Endodermal cell (in vitro differentiated cells): Measurements from ENCODE around the gene HSD17B7. TPM values are rescaled to one million over a fixed set of nuclear protein-coding genes. Genes with fewer than 3 reads are reported as not detected.
"Not testable (repeated sequence)": the region's sequence is repeated elsewhere in the genome, so short reads cannot be mapped to it uniquely, and the experiment has no call there.

Experiments
- DNase-seq: peaks from one replicate; pipeline ENCODE4 v3.0.0-alpha.2; 2017
- H3K27ac ChIP-seq: 2 replicates; pipeline ENCODE4 v1.5.1; 2013; ENCODE audit warnings: mild to moderate bottlenecking, low read depth, low read length, moderate library complexity
- H3K27me3 ChIP-seq: 2 replicates; pipeline ENCODE4 v1.6.1; 2013; ENCODE audit warnings: mild to moderate bottlenecking, low read length, moderate library complexity; ENCODE audit not compliant: insufficient read depth, control insufficient read depth, poor library complexity, severe bottlenecking
- H3K36me3 ChIP-seq: 2 replicates; pipeline ENCODE4 v1.7.0; 2013; ENCODE audit warnings: mild to moderate bottlenecking, low read length, moderate library complexity; ENCODE audit not compliant: control insufficient read depth, insufficient read depth
- H3K4me1 ChIP-seq: one replicate; pipeline ENCODE4 v1.7.0; 2013; ENCODE audit warnings: low read length; ENCODE audit not compliant: control insufficient read depth, insufficient read depth
- H3K4me3 ChIP-seq: 2 replicates; pipeline ENCODE4 v1.5.1; 2013; ENCODE audit warnings: mild to moderate bottlenecking, low read length, moderate library complexity
- H3K9ac ChIP-seq: 2 replicates; pipeline ENCODE4 v1.6.1; 2013; ENCODE audit warnings: mild to moderate bottlenecking, low read length, moderate library complexity; ENCODE audit not compliant: poor library complexity, severe bottlenecking; ENCODE audit errors: extremely low read depth
- H3K9me3 ChIP-seq: 2 replicates; pipeline ENCODE4 v1.6.1; 2013; ENCODE audit warnings: mild to moderate bottlenecking, low read length, moderate library complexity; ENCODE audit not compliant: control insufficient read depth
- H3K27ac Mint-ChIP-seq: 2 replicates; pipeline ENCODE4 v1.8.0; 2020; ENCODE audit warnings: mixed read lengths
- H3K27me3 Mint-ChIP-seq: 2 replicates; pipeline ENCODE4 v1.8.0; 2021; ENCODE audit warnings: mild to moderate bottlenecking, mixed read lengths; ENCODE audit not compliant: insufficient read depth
- H3K36me3 Mint-ChIP-seq: 2 replicates; pipeline ENCODE4 v1.8.0; 2020; ENCODE audit warnings: low read depth, mixed read lengths
- H3K4me1 Mint-ChIP-seq: 2 replicates; pipeline ENCODE4 v1.8.0; 2020; ENCODE audit warnings: mixed read lengths
- H3K4me3 Mint-ChIP-seq: 2 replicates; pipeline ENCODE4 v1.8.0; 2020; ENCODE audit warnings: mild to moderate bottlenecking, moderate library complexity, mixed read lengths
- H3K9me3 Mint-ChIP-seq: 2 replicates; pipeline ENCODE4 v1.8.0; 2020; ENCODE audit warnings: mild to moderate bottlenecking, mixed read lengths
- WGBS, 2 experiments: methylation state at CpG; one replicate each; pipeline versions ENCODE4 v1.1.5 to v1.1.7; 2013; ENCODE audit warnings: missing lambda C conversion rate in 2 of 2, mixed read lengths in 1 of 2; ENCODE audit not compliant: insufficient coverage in 1 of 2, insufficient read length in 1 of 2; 5-methylcytosine and 5-hydroxymethylcytosine counted together
- total RNA-seq, 2 donors: library from RNA; stranded (reverse); fragmentation: NEBNext Ultra II Directional in 1 of 2; extraction: Animal tissue kit (Norgen Biotek cat#: 25700) in 1 of 2; gene quantifications; 2 replicates in 1 of 2; 3 replicates in 1 of 2; pipeline ENCODE4 v1.2.1, GENCODE V29; 2021
- TF ChIP-seq, protein P1 (sequence below): fragments of 200-600 bp; sonication (generic); conservative IDR thresholded peaks from 2 replicates; pipeline ENCODE4 v1.5.0; 2021; ENCODE audit warnings: antibody characterized with exemption, mild to moderate bottlenecking

The HSD17B7 gene
- total RNA-seq, 2 donors from 2014 or later, result 30.0 to 33.2 TPM

DNA sequence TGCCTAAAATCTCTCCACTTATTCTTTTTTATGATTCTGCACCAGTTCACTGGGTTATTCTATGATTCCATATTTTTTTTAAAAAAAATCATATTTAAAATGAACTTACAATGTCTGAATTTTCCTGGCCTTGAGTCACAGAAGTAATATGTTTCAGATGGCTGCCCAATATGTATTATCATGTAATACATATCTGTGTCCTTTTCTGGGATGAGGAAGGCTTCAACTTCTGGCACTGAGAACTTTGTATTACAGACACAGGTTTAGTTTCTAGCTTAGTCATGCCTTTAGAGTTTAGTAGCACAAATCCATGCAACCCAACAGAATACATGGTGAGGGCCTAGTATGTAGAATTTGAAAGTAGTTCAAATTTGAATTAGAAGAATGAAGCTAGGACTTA is 7.8 kb upstream of the HSD17B7 start:
- Histone ChIP-seq H3K27me3 (no peaks in the 10 kb centered on the region), H3K9ac (no peak overlapping the region), H3K4me3 (no peak overlapping the region), H3K27ac (no peak overlapping the region), H3K36me3 (no peaks in the 10 kb centered on the region), H3K4me1 (no peaks in the 10 kb centered on the region), H3K9me3 (no peaks in the 10 kb centered on the region)
- TF ChIP-seq, protein P1, sequence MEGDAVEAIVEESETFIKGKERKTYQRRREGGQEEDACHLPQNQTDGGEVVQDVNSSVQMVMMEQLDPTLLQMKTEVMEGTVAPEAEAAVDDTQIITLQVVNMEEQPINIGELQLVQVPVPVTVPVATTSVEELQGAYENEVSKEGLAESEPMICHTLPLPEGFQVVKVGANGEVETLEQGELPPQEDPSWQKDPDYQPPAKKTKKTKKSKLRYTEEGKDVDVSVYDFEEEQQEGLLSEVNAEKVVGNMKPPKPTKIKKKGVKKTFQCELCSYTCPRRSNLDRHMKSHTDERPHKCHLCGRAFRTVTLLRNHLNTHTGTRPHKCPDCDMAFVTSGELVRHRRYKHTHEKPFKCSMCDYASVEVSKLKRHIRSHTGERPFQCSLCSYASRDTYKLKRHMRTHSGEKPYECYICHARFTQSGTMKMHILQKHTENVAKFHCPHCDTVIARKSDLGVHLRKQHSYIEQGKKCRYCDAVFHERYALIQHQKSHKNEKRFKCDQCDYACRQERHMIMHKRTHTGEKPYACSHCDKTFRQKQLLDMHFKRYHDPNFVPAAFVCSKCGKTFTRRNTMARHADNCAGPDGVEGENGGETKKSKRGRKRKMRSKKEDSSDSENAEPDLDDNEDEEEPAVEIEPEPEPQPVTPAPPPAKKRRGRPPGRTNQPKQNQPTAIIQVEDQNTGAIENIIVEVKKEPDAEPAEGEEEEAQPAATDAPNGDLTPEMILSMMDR, result no peak
- no peak for DNase-seq
- no peaks in the 10 kb centered on the region for H3K9me3 Mint-ChIP-seq
- H3K4me1 Mint-ChIP-seq, result peaks cover 3% of the 10 kb centered on the region
- no peak overlapping the region for H3K4me3 Mint-ChIP-seq
- no peaks in the 10 kb centered on the region for H3K36me3 Mint-ChIP-seq
- no peak overlapping the region for H3K27ac Mint-ChIP-seq
- peaks cover 4% of the 10 kb centered on the region for H3K27me3 Mint-ChIP-seq

DNA sequence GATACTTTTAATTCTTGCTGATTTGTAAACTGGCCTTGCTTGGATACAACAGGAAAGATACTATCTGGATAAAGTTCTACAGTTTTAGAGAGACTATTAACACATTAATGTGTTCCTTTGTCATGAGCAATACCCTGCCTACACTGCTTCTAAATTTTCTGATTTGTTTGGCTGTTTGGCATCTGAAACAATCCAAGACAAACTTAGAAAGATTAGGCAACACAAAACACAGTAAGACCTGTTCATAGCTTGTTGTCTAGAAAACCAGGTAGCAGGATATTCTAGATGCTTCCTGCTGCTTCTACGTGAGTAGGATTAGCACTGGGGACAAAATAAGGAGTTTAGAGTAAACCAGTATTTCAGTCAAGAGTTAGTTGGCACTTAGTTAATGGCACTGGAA is 5.6 kb upstream of the HSD17B7 start:
- H3K4me1 ChIP-seq, H3K27me3 Mint-ChIP-seq, H3K9me3 ChIP-seq, H3K27me3 ChIP-seq, H3K36me3 ChIP-seq, H3K4me1 Mint-ChIP-seq, H3K9me3 Mint-ChIP-seq, H3K4me3 ChIP-seq, H3K36me3 Mint-ChIP-seq, H3K4me3 Mint-ChIP-seq, H3K27ac Mint-ChIP-seq, H3K27ac ChIP-seq, H3K9ac ChIP-seq, DNase-seq: not testable (repeated sequence)
- WGBS, 2 experiments, result no CpG with 5 or more reads among the region's 1 CpG

DNA sequence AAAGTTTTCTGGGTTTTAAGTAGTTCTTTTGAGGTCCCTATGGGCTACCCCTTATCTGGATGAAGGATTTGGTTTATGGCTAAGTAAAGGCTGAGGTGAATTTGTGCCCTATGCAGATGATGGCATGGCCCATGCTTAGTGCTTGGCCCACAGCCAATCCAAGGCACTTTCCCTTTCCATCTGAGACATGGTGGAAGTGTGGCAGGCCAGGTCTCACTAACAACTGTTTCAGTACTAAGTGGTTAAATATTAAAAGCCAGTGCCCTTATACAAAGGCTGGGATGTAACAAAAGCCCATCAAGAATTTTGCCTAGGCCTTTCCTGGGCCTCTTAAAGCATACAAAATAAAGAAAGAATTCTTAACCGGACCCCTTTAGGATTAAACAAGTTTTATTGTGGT is 1.7 kb upstream of the HSD17B7 start:
- not testable (repeated sequence) for H3K27me3 ChIP-seq, H3K4me1 ChIP-seq, H3K4me3 ChIP-seq, H3K36me3 Mint-ChIP-seq, H3K27me3 Mint-ChIP-seq, DNase-seq, H3K4me3 Mint-ChIP-seq, H3K9ac ChIP-seq, H3K9me3 Mint-ChIP-seq, H3K36me3 ChIP-seq, H3K27ac Mint-ChIP-seq, H3K27ac ChIP-seq, H3K9me3 ChIP-seq
- WGBS, 2 experiments, result 83 to 100% methylated on average over 1 of the region's 1 CpG
- peaks cover 15% of the 10 kb centered on the region for H3K4me1 Mint-ChIP-seq

DNA sequence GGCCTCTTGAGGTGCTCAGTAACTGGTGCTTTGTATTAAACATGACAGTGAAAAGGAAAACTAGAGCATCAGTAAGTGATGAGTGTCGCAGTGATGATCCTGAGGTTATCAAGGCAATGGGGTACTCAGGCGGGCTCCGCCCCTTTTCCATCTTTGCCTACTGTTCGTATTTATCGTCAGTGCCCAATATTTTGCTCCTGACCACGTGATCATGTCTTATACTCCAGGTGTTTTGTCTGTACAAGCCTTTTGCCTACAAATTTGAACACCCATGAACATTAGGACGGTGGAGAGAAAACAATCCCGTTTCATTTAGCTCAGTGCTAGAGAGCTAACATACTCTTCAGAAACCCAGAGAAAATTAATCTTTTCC is 469 bp downstream of the HSD17B7 start:
- H3K36me3 Mint-ChIP-seq, H3K27ac ChIP-seq, H3K36me3 ChIP-seq, H3K27me3 ChIP-seq, DNase-seq, H3K9me3 Mint-ChIP-seq, H3K9me3 ChIP-seq, H3K27me3 Mint-ChIP-seq, H3K4me1 ChIP-seq: not testable (repeated sequence)
- Histone ChIP-seq H3K9ac (peak overlapping the region; percentile 25), H3K4me3 (peak overlapping the region; percentile 74)
- Mint-ChIP-seq H3K27ac (peak overlapping the region; percentile 98), H3K4me1 (peaks cover 12% of the 10 kb centered on the region), H3K4me3 (peak overlapping the region; percentile 82)
- WGBS, 2 experiments, result 0% methylated on average over 5 of the region's 8 CpGs; no CpG with 5 or more reads in 1 of the 2 experiments

DNA sequence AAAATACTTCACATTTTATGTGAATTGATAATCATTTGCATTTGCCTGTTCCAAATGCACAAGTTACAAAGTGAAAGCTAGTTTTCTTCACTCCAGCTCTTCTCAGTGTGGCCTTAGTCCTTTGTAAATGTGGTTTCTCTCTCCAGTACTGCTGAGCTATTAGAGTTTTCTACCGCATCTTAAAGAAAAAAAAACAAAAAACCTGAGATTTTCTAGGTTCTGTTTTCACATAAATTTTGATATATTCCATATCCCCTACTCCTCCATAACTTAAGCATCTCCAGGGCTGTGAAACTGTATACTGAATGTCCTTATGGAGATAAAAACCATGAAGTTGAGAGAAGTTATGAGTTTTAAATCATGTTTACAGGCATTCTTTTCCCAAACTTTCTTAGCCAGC is 3.8 kb downstream of the HSD17B7 start:
- not testable (repeated sequence) for H3K4me3 ChIP-seq, H3K4me1 ChIP-seq, H3K4me3 Mint-ChIP-seq, H3K27me3 Mint-ChIP-seq, H3K9me3 ChIP-seq, H3K36me3 ChIP-seq, DNase-seq, H3K27me3 ChIP-seq, H3K9me3 Mint-ChIP-seq, H3K27ac ChIP-seq, H3K9ac ChIP-seq, H3K27ac Mint-ChIP-seq, H3K4me1 Mint-ChIP-seq
- WGBS, 2 experiments, result 95 to 100% methylated on average over 1 of the region's 1 CpG
- H3K36me3 Mint-ChIP-seq, result peaks cover 19% of the 10 kb centered on the region

DNA sequence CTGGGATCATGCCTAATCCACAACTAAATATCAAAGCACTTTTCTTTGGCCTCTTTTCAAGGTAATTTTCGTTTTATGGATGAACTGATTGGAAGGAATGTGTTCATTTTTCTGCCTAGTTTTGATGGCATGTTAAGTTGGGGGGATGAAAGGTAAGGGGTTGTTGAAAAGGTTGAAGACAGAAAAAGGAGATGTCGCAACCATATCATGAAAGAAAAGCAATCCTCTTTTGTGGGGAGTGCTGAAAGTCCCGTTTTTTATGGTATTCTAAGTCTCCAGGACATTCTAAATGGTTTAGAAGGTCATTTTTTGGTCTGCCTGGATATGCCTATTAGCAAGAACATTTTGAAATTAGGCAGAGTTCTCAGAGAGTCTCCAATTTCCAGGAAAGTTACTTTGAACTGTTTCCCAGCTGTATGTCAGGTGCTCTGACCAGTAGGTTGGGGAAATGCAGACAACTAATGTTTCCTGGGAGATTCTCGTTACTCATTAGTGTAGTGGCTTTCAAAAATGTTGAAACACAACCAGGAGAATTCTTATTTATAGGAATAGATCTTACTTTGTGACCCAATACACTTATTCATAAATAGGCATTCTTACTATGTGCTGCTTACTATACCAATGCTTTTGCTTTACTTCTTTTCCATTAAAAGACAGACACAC is 6.2 kb downstream of the HSD17B7 start:
- Mint-ChIP-seq H3K36me3 (peaks cover 39% of the 10 kb centered on the region), H3K27ac (peak overlapping the region; percentile 3)
- not testable (repeated sequence) for DNase-seq, H3K9me3 Mint-ChIP-seq, H3K27me3 ChIP-seq, H3K9me3 ChIP-seq, H3K4me3 ChIP-seq, H3K27ac ChIP-seq, H3K36me3 ChIP-seq, H3K4me1 ChIP-seq, H3K9ac ChIP-seq, H3K4me1 Mint-ChIP-seq, H3K27me3 Mint-ChIP-seq, H3K4me3 Mint-ChIP-seq
- 70% methylated on average over 4 of the region's 4 CpGs; no CpG with 5 or more reads in 1 of the 2 experiments for WGBS, 2 experiments
